ENCODE data around the gene DBF4B. TPM values are rescaled to one million over a fixed set of nuclear protein-coding genes. Genes with fewer than 3 reads are reported as not detected.
A peak's percentile ranks its signal among the peaks of the same experiment; 100 is the strongest.

The DBF4B gene
- total and polyA plus RNA-seq, 2 of the 13 experiments (the other 11 are each of a cell fraction or from before 2014, with no cell fraction given): 11.7 to 13.2 TPM

DNA sequence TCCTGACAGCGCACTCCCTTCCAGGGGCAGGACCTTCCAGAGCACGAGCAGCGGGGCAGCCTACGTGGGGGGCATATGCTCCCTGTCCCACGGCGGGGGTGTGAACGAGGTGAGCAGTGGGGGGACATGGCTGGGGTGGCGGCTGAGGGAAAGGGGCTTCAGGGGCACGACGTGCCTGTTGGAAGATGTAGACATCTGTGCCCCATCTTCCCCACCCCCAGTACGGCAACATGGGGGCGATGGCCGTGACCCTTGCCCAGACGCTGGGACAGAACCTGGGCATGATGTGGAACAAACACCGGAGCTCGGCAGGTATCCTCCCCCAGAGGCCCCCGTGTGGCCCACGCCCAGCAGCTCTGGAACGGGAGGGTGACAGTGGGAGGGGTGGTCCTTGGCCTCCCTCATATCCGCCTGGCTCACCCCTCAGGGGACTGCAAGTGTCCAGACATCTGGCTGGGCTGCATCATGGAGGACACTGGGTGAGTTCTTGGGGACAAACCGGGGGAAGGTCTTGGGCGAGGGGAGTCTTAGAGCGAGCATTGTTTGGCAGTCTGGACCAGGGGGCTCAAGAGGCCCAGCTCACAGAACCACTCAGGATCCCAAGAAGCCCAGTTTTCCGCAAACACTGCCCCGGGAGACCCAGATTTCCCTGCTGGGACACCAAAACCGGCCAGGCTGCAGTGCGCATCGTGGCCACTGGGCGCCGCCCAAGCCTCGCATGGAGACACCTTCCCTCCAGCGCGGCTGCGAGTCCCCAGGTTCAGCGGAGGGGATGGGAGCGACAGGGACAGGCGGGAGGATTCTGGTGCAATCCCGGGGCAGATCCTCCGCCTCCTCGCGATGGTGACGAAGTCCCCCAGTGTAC is 66.0 kb downstream of the DBF4B start:
- peak; percentile 71 for ATAC-seq
- peak overlapping the region; percentile 37; the same call in 1 of the 2 replicates for H3K9ac ChIP-seq (ENCODE audit: insufficient read depth, low read depth, low read length)
- ChIA-PET POLR2A (no interaction called here), CTCF (ENCODE audit: low intra/inter-chr PET ratio, low total read pairs) (interaction anchor here (0.6 to 3.1 kb wide), 5 partner anchors 90 to 418 kb away, joined by 3 to 66 read pairs (median 4); no protein-coding TSS in a partner anchor)
- H3K4me3 ChIP-seq (replicated peaks in 1 of 3; ENCODE audit: insufficient read depth in 1 of 3, low read depth in 2 of 3, low read length in 3 of 3): peak overlapping the region; percentile 55 to 75 (median 56)
- WGBS (ENCODE audit: low lambda C conversion rate): 25% methylated on average over 8 of the region's 42 CpGs
- no TSS peak for BruUV-seq (replicated peaks)
- peak; percentile 86 for FAIRE-seq
- peaks cover 10 to 45% of the 10 kb centered on the region in 2 experiments; a peak in 4 of 5 replicates for H3K27me3 ChIP-seq (ENCODE audit: control insufficient read depth in 1 of 2, insufficient read depth in 2 of 2, low read length in 2 of 2)
- in situ Hi-C loops (cut with HindIII; ENCODE audit: extremely low pct_ligation_motif_present, low pct_unique_long_range_greater_than_20kb) (loop anchor here (5.0 to 25.0 kb wide), 2 partner anchors 93 to 238 kb away; no protein-coding TSS in a partner anchor), intact Hi-C loops (cut with micrococcal nuclease; ENCODE audit: unreplicated experiment) (loop anchor here (1.0 to 5.0 kb wide), 2 partner anchors 91 to 248 kb away; no protein-coding TSS in a partner anchor)
- peak overlapping the region; percentile 55 for H2AFZ ChIP-seq (ENCODE audit: low read length)
- peak; percentile 83 for DNase-seq (ENCODE audit: low spot score)
- H3K4me2 ChIP-seq (ENCODE audit: low read depth, low read length): peak overlapping the region; percentile 97
- no peaks in the 10 kb centered on the region for H4K20me1 ChIP-seq (ENCODE audit: insufficient read depth, low read length)
- H3K4me1 ChIP-seq (ENCODE audit: insufficient read depth, low read length): peaks cover 43% of the 10 kb centered on the region
- no peaks in the 10 kb centered on the region for H3K9me3 ChIP-seq (ENCODE audit: low read length)
- H3K36me3 ChIP-seq (replicated peaks in 1 of 2; ENCODE audit: control insufficient read depth in 1 of 2, insufficient read depth in 2 of 2, low read length in 2 of 2): no peaks in the 10 kb centered on the region
- no peaks in the 10 kb centered on the region for H3K79me2 ChIP-seq (ENCODE audit: insufficient read depth, low read length)
- H3K27ac ChIP-seq (ENCODE audit: extremely low read length, insufficient read depth, low read length): peak overlapping the region; percentile 28
- TF ChIP-seq ZNF891 (CRISPR knock-in tag; IDR thresholded peaks at IDR 0.05) (no peak), SRSF4 (IDR thresholded peaks at IDR 0.05; ENCODE audit: low read depth, low read length, poor library complexity, severe bottlenecking) (no peak), ZNF782 (CRISPR knock-in tag; IDR thresholded peaks at IDR 0.05; ENCODE audit: borderline replicate concordance) (no peak), NR2F6 (IDR thresholded peaks at IDR 0.05) (no peak), NR2F6 (CRISPR knock-in tag; IDR thresholded peaks at IDR 0.05) (peak; percentile 19; the same call in 1 of the 2 replicates), ZC3H4 (CRISPR knock-in tag; IDR thresholded peaks at IDR 0.05; ENCODE audit: borderline replicate concordance) (no peak), TBX2 (CRISPR knock-in tag; IDR thresholded peaks at IDR 0.05; ENCODE audit: borderline replicate concordance) (no peak), SOX13 (IDR thresholded peaks at IDR 0.05) (no peak), SOX13 (CRISPR knock-in tag; conservative IDR thresholded peaks at IDR 0.05 in 1 of 2, IDR thresholded peaks at IDR 0.05 in 1 of 2) (0 out of 4 replicates have a peak, but pooled peaks of 1 of the 2 experiments have one; percentile 9), ZNF558 (CRISPR knock-in tag; IDR thresholded peaks at IDR 0.05; ENCODE audit: borderline replicate concordance) (no peak), ZNF841 (CRISPR knock-in tag; IDR thresholded peaks at IDR 0.05; ENCODE audit: borderline replicate concordance) (no peak)
- TF ChIP-seq, protein P1, sequence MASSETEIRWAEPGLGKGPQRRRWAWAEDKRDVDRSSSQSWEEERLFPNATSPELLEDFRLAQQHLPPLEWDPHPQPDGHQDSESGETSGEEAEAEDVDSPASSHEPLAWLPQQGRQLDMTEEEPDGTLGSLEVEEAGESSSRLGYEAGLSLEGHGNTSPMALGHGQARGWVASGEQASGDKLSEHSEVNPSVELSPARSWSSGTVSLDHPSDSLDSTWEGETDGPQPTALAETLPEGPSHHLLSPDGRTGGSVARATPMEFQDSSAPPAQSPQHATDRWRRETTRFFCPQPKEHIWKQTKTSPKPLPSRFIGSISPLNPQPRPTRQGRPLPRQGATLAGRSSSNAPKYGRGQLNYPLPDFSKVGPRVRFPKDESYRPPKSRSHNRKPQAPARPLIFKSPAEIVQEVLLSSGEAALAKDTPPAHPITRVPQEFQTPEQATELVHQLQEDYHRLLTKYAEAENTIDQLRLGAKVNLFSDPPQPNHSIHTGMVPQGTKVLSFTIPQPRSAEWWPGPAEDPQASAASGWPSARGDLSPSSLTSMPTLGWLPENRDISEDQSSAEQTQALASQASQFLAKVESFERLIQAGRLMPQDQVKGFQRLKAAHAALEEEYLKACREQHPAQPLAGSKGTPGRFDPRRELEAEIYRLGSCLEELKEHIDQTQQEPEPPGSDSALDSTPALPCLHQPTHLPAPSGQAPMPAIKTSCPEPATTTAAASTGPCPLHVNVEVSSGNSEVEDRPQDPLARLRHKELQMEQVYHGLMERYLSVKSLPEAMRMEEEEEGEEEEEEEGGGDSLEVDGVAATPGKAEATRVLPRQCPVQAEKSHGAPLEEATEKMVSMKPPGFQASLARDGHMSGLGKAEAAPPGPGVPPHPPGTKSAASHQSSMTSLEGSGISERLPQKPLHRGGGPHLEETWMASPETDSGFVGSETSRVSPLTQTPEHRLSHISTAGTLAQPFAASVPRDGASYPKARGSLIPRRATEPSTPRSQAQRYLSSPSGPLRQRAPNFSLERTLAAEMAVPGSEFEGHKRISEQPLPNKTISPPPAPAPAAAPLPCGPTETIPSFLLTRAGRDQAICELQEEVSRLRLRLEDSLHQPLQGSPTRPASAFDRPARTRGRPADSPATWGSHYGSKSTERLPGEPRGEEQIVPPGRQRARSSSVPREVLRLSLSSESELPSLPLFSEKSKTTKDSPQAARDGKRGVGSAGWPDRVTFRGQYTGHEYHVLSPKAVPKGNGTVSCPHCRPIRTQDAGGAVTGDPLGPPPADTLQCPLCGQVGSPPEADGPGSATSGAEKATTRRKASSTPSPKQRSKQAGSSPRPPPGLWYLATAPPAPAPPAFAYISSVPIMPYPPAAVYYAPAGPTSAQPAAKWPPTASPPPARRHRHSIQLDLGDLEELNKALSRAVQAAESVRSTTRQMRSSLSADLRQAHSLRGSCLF (CRISPR knock-in tag; IDR thresholded peaks at IDR 0.05; ENCODE audit: borderline replicate concordance): no peak
- TF ChIP-seq, protein P2, sequence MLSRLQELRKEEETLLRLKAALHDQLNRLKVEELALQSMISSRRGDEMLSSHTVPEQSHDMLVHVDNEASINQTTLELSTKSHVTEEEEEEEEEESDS (CRISPR knock-in tag; IDR thresholded peaks at IDR 0.05; ENCODE audit: borderline replicate concordance): no peak
- TF ChIP-seq, protein P3, sequence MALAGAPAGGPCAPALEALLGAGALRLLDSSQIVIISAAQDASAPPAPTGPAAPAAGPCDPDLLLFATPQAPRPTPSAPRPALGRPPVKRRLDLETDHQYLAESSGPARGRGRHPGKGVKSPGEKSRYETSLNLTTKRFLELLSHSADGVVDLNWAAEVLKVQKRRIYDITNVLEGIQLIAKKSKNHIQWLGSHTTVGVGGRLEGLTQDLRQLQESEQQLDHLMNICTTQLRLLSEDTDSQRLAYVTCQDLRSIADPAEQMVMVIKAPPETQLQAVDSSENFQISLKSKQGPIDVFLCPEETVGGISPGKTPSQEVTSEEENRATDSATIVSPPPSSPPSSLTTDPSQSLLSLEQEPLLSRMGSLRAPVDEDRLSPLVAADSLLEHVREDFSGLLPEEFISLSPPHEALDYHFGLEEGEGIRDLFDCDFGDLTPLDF (CRISPR knock-in tag; IDR thresholded peaks at IDR 0.05): no peak

Measured in HepG2 (cell line).